Smooth muscle cell (in vitro differentiated cells): ENCODE data around the gene OR5H15. TPM values are rescaled to one million over a fixed set of nuclear protein-coding genes. Genes with fewer than 3 reads are reported as not detected.
"Not testable (repeated sequence)": the region's sequence is repeated elsewhere in the genome, so short reads cannot be mapped to it uniquely, and the experiment has no call there.

Experiments
- DNase-seq: peaks from one replicate; lab custom pipeline; 2025; ENCODE audit not compliant: unreplicated experiment; lab: John Stamatoyannopoulos, UW
- H2AFZ ChIP-seq: fragments of 200-600 bp; sonication (generic); 2 replicates; pipeline ENCODE4 v1.6.0; 2016; ENCODE audit warnings: antibody characterized with exemption, low read depth, mild to moderate bottlenecking
- H3F3A ChIP-seq: fragments of 200-600 bp; sonication (generic); 2 replicates; pipeline ENCODE4 v1.6.0; 2017; ENCODE audit warnings: antibody characterized with exemption, low read depth
- H3K27ac ChIP-seq: fragments of 200-600 bp; sonication (generic); 2 replicates; pipeline ENCODE4 v1.5.1; 2016; ENCODE audit warnings: low read depth, mild to moderate bottlenecking
- H3K27me3 ChIP-seq: fragments of 200-600 bp; sonication (generic); 2 replicates; pipeline ENCODE4 v1.6.1; 2016; ENCODE audit warnings: low read depth, mild to moderate bottlenecking
- H3K36me3 ChIP-seq: fragments of 200-600 bp; sonication (generic); 2 replicates; pipeline ENCODE4 v1.5.1; 2016; ENCODE audit warnings: low read depth
- H3K4me1 ChIP-seq: fragments of 200-600 bp; sonication (generic); 2 replicates; pipeline ENCODE4 v1.5.1; 2016; ENCODE audit warnings: low read depth
- H3K4me2 ChIP-seq: fragments of 200-600 bp; sonication (generic); 2 replicates; pipeline ENCODE4 v1.6.0; 2016; ENCODE audit warnings: mild to moderate bottlenecking
- H3K4me3 ChIP-seq: fragments of 200-600 bp; sonication (generic); 2 replicates; pipeline ENCODE4 v1.5.1; 2016; ENCODE audit warnings: mild to moderate bottlenecking
- H3K79me2 ChIP-seq: fragments of 200-600 bp; sonication (generic); 2 replicates; pipeline ENCODE4 v1.6.0; 2016; ENCODE audit warnings: low read depth, mild to moderate bottlenecking
- H3K9ac ChIP-seq: fragments of 200-600 bp; sonication (generic); 2 replicates; pipeline ENCODE4 v1.6.0; 2016; ENCODE audit warnings: low read depth
- H3K9me3 ChIP-seq: fragments of 200-600 bp; sonication (generic); replicated peaks from 2 replicates; pipeline ENCODE4 v1.5.1; 2016; ENCODE audit warnings: low read depth
- H4K20me1 ChIP-seq: fragments of 200-600 bp; sonication (generic); 2 replicates; pipeline ENCODE4 v1.6.0; 2016; ENCODE audit warnings: low read depth
- CTCF ChIP-seq: fragments of 200-600 bp; sonication (generic); IDR thresholded peaks from 2 replicates; pipeline ENCODE4 v1.5.1; 2017; ENCODE audit warnings: borderline replicate concordance, mild to moderate bottlenecking, antibody characterized with exemption; ENCODE audit not compliant: insufficient read depth, poor library complexity, severe bottlenecking
- WGBS: methylation state at CpG from one replicate; pipeline ENCODE4 v1.1.7; 2016; ENCODE audit warnings: low lambda C conversion rate; 5-methylcytosine and 5-hydroxymethylcytosine counted together
- polyA plus RNA-seq: library from polyadenylated mRNA; unstranded; fragments of >200 nt; fragmentation: Nextera tagmentation; extraction: Ambion mirVana; gene quantifications from 2 replicates; pipeline ENCODE4 v1.2.1, GENCODE V29; 2016
- total RNA-seq: library from RNA; depleted of rRNA; stranded (reverse); fragments of >200 nt; gene quantifications from 2 replicates; pipeline ENCODE4 v1.2.3, GENCODE V29; 2014

OR5H15 gene
- total and polyA plus RNA-seq, 2 experiments from 2014 or later: not detected

GRCh38 chr3:98182196-98182595 lies 15.7 kb downstream of the OR5H15 start:
- Histone ChIP-seq H3K79me2 (no peaks in the 10 kb centered on the region), H3K4me3 (no peak overlapping the region), H3K4me2 (no peak overlapping the region), H3K27me3 (no peaks in the 10 kb centered on the region), H3F3A (no peaks in the 10 kb centered on the region), H3K36me3 (no peaks in the 10 kb centered on the region), H3K9me3 (no peaks in the 10 kb centered on the region), H3K4me1 (no peaks in the 10 kb centered on the region), H3K27ac (no peak overlapping the region), H4K20me1 (no peaks in the 10 kb centered on the region), H3K9ac (no peak overlapping the region), H2AFZ (no peak overlapping the region)
- no peak for TF ChIP-seq CTCF
- no peak for DNase-seq

- no peak overlapping the region for H3K4me2 ChIP-seq
- H3K36me3 ChIP-seq: no peaks in the 10 kb centered on the region
- H3K9ac ChIP-seq: no peak overlapping the region
- no peak overlapping the region for H3K27ac ChIP-seq
- H3K79me2 ChIP-seq: no peaks in the 10 kb centered on the region
- no peaks in the 10 kb centered on the region for H3K27me3 ChIP-seq
- H2AFZ ChIP-seq: no peak overlapping the region
- peak; percentile 12 for TF ChIP-seq CTCF
- no peaks in the 10 kb centered on the region for H4K20me1 ChIP-seq
- H3K4me1 ChIP-seq: no peaks in the 10 kb centered on the region
- DNase-seq: no peak
- no peak overlapping the region for H3K4me3 ChIP-seq
- no peaks in the 10 kb centered on the region for H3K9me3 ChIP-seq
- no peaks in the 10 kb centered on the region for H3F3A ChIP-seq
Observed at GRCh38 chr3:98185180-98185579, 18.7 kb downstream of the OR5H15 start.

- H3K4me2 ChIP-seq: no peak overlapping the region
- no peak overlapping the region for H3K9ac ChIP-seq
- 67% methylated on average over 3 of the region's 3 CpGs for WGBS
- H3K4me3 ChIP-seq: no peak overlapping the region
- H3K36me3 ChIP-seq: no peaks in the 10 kb centered on the region
- H4K20me1 ChIP-seq: no peaks in the 10 kb centered on the region
- H3K9me3 ChIP-seq: no peaks in the 10 kb centered on the region
- peak overlapping the region; percentile 23 for H2AFZ ChIP-seq
- no peak for DNase-seq
- no peak overlapping the region for H3K27ac ChIP-seq
- H3K4me1 ChIP-seq: no peaks in the 10 kb centered on the region
- H3F3A ChIP-seq: no peaks in the 10 kb centered on the region
- H3K79me2 ChIP-seq: no peaks in the 10 kb centered on the region
- peak; percentile 22 for TF ChIP-seq CTCF
- no peaks in the 10 kb centered on the region for H3K27me3 ChIP-seq
Observed at GRCh38 chr3:98188545-98188944, 22.0 kb downstream of the OR5H15 start.

GRCh38 chr3:98190911-98191310 lies 24.4 kb downstream of the OR5H15 start:
- not testable (repeated sequence) for H3K9me3 ChIP-seq, H3K79me2 ChIP-seq, H3K36me3 ChIP-seq, H4K20me1 ChIP-seq, H3F3A ChIP-seq, H3K4me3 ChIP-seq, H3K4me2 ChIP-seq, H2AFZ ChIP-seq, H3K27ac ChIP-seq, H3K27me3 ChIP-seq, H3K9ac ChIP-seq, H3K4me1 ChIP-seq, DNase-seq

GRCh38 chr3:98196293-98196692 lies 29.8 kb downstream of the OR5H15 start:
- H2AFZ ChIP-seq, H3K27ac ChIP-seq, H3K27me3 ChIP-seq, H3K9me3 ChIP-seq, H3K4me1 ChIP-seq, H3K9ac ChIP-seq, H3F3A ChIP-seq, DNase-seq, H3K79me2 ChIP-seq, H4K20me1 ChIP-seq, H3K4me2 ChIP-seq, H3K36me3 ChIP-seq, H3K4me3 ChIP-seq: not testable (repeated sequence)
- WGBS: 74% methylated on average over 2 of the region's 2 CpGs
